ENCODE results near the gene CALHM5. TPM values are rescaled to one million over a fixed set of nuclear protein-coding genes. Genes with fewer than 3 reads are reported as not detected.

The CALHM5 gene
- total and polyA plus RNA-seq, 2 of the 4 experiments (the other 2 are of a cell fraction) = 3.3 to 10.8 TPM

DNA sequence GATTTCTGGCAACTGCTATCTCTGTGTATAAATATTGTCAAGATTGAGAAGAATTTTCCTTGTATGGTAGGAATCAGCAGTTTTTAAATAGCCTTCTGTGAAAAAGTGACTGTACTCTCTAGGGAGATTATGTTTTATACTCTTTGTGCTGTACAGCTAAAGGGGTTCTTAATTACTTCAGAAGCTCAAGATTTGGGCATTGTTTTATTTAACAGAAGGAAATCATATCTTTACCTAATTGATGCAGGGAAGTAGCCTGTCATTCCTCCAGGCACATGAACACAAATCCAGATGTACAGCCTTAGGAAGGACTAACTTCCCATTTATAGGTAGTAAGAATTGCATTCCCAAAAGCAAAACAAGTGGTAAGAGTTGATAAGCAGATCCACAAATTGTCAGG is 1.3 kb downstream of the CALHM5 start:
- H3K4me1 ChIP-seq (ENCODE audit: control insufficient read depth, insufficient read depth, low read length) = peaks cover 5% of the 10 kb centered on the region
- no peak for ATAC-seq (ENCODE audit: low read depth)
- H3K9me1 ChIP-seq (ENCODE audit: insufficient read depth, low read length) = peaks cover 15% of the 10 kb centered on the region
- peak overlapping the region; percentile 82 for H2BK5ac ChIP-seq (ENCODE audit: low read depth, low read length, poor library complexity, severe bottlenecking)
- ChIA-PET CTCF (interaction anchor here (1.2 to 2.3 kb wide), 2 partner anchors 45 to 225 kb away, joined by 3 to 8 read pairs; no protein-coding TSS in a partner anchor), POLR2A (ENCODE audit: unreplicated experiment) (no interaction called here)
- peak overlapping the region; percentile 90 for H3K4me2 ChIP-seq (ENCODE audit: low read depth, low read length)
- no peak overlapping the region for H2AFZ ChIP-seq (replicated peaks; ENCODE audit: low read length, poor library complexity)
- no peak for DNase-seq
- intact Hi-C loops (cut with micrococcal nuclease) = loop anchor here (2.0 to 5.0 kb wide), 3 partner anchors 18 to 142 kb away; partner anchors contain the start of gene DSE
- no peak overlapping the region for H2AK9ac ChIP-seq (replicated peaks; ENCODE audit: low read depth, low read length, poor library complexity)
- no peak for TF ChIP-seq POLR2A (IDR thresholded peaks at IDR 0.05; ENCODE audit: low read depth, low read length)
- TF ChIP-seq CTCF (conservative IDR thresholded peaks at IDR 0.05; ENCODE audit: low read depth, low read length) = no peak
- TF ChIP-seq CHD1 (IDR thresholded peaks at IDR 0.05; ENCODE audit: low read depth, low read length) = no peak
- no peak for TF ChIP-seq SMC3 (IDR thresholded peaks at IDR 0.05; ENCODE audit: low read depth, low read length)
- no peak for TF ChIP-seq MAZ (IDR thresholded peaks at IDR 0.05; ENCODE audit: borderline replicate concordance, low read depth, low read length)
- TF ChIP-seq FOS (IDR thresholded peaks at IDR 0.05; ENCODE audit: low read depth, low read length) = no peak
- TF ChIP-seq MAFK (IDR thresholded peaks at IDR 0.05; ENCODE audit: low read depth, low read length) = no peak
- H4K8ac ChIP-seq (ENCODE audit: low read depth in 2 of 2, low read length in 2 of 2) = no peak overlapping the region
- no peak overlapping the region for H2BK20ac ChIP-seq (ENCODE audit: low read depth, low read length)
- no peak overlapping the region for H3K56ac ChIP-seq (ENCODE audit: extremely low read depth, insufficient read depth, low read length)
- peak overlapping the region; percentile 55; the same call in 1 of the 2 replicates for H3K9ac ChIP-seq (ENCODE audit: low read depth, low read length)
- in situ Hi-C loops (cut with MboI; ENCODE audit: low sequenced_read_pairs) = no loop called here
- no peaks in the 10 kb centered on the region for H3K27me3 ChIP-seq (ENCODE audit: control insufficient read depth, insufficient read depth, low read length)
- H3K27ac ChIP-seq (ENCODE audit: insufficient read depth, low read length) = peak overlapping the region; percentile 25; the same call in 1 of the 2 replicates
- no peak overlapping the region for H2AK5ac ChIP-seq (ENCODE audit: low read depth, low read length)
- dilution Hi-C loops (cut with HindIII; ENCODE audit: low sequenced_read_pairs, unreplicated experiment) = no loop called here
- no peaks in the 10 kb centered on the region for H4K20me1 ChIP-seq (ENCODE audit: insufficient read depth, low read length)
- H3K4ac ChIP-seq (ENCODE audit: low read depth, low read length) = no peak overlapping the region; the same call in 1 of the 2 replicates
- no peak overlapping the region; the same call in 1 of the 2 replicates for H4K91ac ChIP-seq (ENCODE audit: insufficient read depth, low read depth, low read length)
- no peak overlapping the region; the same call in 1 of the 2 replicates for H3K23ac ChIP-seq (ENCODE audit: low read depth, low read length)
- H3K18ac ChIP-seq (ENCODE audit: low read depth, low read length) = 0 out of 2 replicates have a peak overlapping the region, but pooled peaks have one; percentile 29
- no peak overlapping the region for H2BK120ac ChIP-seq (ENCODE audit: low read depth, low read length)
- peaks cover 3% of the 10 kb centered on the region for H3K36me3 ChIP-seq (ENCODE audit: control insufficient read depth, insufficient read depth, low read length)
- H3K14ac ChIP-seq (replicated peaks; ENCODE audit: low read depth, low read length) = peak overlapping the region; percentile 53
- H3K79me1 ChIP-seq (ENCODE audit: low read depth in 1 of 2, low read length in 2 of 2) = peaks cover 21 to 41% of the 10 kb centered on the region in 2 experiments
- H3K9me3 ChIP-seq (ENCODE audit: control insufficient read depth, insufficient read depth, low read length) = no peaks in the 10 kb centered on the region
- H2BK15ac ChIP-seq (ENCODE audit: low read depth, low read length) = no peak overlapping the region
- peak overlapping the region; percentile 51 for H3K4me3 ChIP-seq (ENCODE audit: insufficient read depth, low read depth, low read length)
- H4K5ac ChIP-seq (ENCODE audit: low read depth, low read length) = peak overlapping the region; percentile 41; the same call in 1 of the 2 replicates
- no TSS peak for BruUV-seq (replicated peaks)
